NB4 (cell line): ENCODE results near the gene CPEB3.

Experiments
- POLR2A ChIP-seq: IDR thresholded peaks from 2 replicates; pipeline ENCODE4 v1.6.1; 2011; ENCODE audit warnings: mild to moderate bottlenecking; ENCODE audit not compliant: insufficient read length; ENCODE audit errors: extremely low read depth
- TF ChIP-seq, protein P1 (sequence below): IDR thresholded peaks from one replicate; pipeline ENCODE4 v1.5.1; 2012; ENCODE audit warnings: low read depth, low read length

DNA sequence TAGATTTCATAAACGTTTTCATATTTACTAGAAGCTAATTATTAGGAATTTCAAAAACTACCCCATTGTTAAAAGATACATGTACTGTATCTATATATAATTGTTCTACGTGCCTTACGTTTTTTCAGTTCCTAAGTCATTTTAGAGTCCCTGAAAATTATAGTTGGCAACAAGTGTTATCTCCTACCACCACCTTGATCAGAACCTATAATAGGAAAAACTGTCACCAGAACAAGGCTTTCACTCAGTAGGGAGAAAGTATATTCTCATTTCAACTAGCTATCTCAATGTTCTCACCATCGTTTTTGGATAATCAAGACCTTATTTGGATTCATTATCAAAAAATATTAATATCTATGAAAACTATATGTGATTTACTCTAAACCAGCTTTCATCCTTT lies 107.7 kb downstream of the CPEB3 start:
- no peak for TF ChIP-seq POLR2A
- TF ChIP-seq, protein P1, sequence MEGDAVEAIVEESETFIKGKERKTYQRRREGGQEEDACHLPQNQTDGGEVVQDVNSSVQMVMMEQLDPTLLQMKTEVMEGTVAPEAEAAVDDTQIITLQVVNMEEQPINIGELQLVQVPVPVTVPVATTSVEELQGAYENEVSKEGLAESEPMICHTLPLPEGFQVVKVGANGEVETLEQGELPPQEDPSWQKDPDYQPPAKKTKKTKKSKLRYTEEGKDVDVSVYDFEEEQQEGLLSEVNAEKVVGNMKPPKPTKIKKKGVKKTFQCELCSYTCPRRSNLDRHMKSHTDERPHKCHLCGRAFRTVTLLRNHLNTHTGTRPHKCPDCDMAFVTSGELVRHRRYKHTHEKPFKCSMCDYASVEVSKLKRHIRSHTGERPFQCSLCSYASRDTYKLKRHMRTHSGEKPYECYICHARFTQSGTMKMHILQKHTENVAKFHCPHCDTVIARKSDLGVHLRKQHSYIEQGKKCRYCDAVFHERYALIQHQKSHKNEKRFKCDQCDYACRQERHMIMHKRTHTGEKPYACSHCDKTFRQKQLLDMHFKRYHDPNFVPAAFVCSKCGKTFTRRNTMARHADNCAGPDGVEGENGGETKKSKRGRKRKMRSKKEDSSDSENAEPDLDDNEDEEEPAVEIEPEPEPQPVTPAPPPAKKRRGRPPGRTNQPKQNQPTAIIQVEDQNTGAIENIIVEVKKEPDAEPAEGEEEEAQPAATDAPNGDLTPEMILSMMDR = no peak
